ENCODE measurements around the gene MISP3.

The MISP3 gene

DNA sequence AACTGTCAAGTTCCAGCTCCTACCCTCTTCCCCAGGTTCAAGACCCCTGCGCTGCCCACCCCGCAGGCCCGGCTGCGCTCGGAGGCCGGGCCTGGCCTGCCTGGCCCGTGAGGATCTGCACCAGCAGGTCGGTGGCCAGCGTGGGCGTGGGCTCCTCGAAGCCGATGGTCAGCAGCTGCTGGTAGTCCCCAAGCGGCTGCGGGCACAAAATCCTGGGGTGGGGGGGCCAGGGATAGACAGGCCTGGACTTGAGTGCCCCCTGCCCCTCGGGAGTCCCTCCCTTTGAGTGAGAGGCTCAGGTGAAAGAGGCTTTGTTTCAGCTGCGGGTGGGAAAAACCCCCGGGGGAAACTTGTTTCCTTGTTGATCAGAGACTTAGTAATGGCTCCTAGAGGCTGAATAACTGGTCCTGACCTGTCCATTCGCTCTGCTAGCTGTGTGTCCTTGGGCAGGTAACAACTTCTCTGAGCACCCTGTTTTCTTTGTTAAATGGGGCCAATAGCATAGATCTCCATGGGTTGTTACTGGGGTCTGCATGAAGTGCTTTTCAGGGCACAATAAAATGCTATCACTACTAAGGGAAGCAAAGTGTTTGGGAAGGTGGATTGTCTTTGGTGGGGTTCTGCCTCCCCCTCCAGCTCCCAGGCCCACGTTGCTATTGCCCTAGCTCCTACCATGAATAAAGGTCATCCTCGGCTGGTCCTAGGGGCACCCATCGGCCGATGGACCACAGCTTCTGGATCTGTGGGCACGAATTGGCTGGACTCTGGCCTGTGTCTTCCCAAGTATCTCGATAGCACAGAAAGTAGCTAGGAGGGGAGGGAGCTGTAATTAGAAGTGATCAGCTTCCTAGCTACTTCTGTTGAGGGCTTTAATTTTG is 9.4 kb downstream of the MISP3 start:
- DNase-seq, result no peak

DNA sequence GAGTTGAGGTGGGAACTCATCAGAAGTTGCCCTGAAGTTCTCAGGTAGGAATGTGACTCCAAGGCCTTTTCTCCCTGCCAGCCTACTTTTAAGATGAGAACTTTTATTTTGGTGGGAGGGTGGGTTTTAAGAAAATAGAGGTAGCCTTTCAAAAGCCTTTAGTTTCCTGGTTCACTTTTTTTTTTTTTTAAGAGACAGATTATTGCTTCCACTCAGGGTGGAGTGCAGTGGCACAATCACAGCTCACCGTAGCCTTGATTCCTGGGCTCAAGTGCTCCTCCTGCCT is 10.0 kb downstream of the MISP3 start:
- no peak for DNase-seq

GRCh38 chr19:14085309-14085995 is 12.9 kb downstream of the MISP3 start, which contains the start of gene C19orf67:
Gene C19orf67, minus strand, starts transcription at chr19:14085783. Its CDS starts 156 bp downstream, at chr19:14085627.
- no peak for DNase-seq

DNA sequence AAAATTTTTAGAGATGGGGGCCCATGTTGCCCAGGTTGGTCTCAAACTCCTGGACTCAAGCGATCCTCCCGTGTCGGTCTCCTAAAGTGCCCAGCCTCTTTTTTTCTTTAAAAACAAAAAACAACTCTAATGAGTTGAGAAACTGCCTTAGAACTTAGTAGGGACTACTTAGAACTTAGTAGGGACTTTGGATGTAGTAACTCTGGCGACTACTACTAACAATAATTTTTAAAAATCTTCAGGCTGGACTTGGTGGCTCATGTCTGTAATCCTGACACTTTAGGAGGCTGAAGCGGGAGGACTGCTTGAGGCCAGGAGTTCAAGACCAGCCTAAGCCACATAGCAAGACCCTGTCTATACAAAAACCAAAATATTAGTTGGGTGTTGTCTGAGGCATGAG is 13.5 kb downstream of the MISP3 start:
- DNase-seq, result no peak

DNA sequence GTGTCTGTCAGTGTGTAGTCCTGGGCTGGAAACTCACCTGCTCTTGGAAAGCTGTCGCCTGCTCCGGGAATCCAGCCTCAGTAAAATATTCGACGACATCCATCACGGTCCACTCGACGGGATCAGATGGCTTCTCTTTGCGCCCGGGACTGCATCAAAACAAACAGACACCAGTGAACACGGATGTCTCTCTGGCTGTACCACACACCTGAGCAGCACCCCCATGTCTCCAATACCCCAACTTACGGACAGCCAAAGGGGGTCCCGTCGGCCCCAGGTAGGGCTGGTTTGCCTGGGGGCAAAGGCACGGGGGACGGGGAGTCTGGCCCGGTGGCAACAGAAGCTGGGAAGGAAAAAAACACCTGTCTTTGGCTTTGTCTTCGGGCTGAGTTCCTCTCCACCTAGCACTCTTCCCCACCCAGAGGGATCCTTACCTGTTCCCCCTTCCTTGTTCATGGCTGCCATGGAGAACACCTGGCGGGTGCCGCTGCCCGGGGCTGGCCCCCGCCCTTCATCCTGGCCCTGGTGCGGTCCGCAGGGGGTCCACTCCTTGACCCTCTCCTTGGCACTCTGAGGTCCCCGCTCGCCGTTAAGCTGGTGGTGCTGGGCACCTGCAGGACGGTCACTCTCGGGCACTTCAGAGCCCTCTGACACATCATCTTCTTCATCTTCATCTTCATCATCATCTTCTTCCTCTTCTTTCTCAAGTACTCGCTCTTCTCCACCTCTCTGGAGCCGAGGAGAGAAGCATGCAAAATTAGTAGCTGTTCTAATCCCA is 16.2 kb downstream of the MISP3 start:
- no peak for DNase-seq

DNA sequence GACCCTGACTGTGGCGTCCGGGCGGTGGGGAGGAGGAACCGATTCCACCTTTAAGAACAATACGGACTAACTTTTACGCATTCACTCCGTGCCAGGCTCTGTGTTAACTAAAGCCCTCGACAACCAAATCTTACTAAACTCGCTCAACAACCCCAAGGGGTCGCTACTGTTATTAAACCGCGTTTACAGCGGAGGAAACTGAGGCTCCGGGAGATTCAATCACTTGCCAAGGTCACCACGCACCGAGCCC is 16.8 kb downstream of the MISP3 start:
- no peak for DNase-seq

DNA sequence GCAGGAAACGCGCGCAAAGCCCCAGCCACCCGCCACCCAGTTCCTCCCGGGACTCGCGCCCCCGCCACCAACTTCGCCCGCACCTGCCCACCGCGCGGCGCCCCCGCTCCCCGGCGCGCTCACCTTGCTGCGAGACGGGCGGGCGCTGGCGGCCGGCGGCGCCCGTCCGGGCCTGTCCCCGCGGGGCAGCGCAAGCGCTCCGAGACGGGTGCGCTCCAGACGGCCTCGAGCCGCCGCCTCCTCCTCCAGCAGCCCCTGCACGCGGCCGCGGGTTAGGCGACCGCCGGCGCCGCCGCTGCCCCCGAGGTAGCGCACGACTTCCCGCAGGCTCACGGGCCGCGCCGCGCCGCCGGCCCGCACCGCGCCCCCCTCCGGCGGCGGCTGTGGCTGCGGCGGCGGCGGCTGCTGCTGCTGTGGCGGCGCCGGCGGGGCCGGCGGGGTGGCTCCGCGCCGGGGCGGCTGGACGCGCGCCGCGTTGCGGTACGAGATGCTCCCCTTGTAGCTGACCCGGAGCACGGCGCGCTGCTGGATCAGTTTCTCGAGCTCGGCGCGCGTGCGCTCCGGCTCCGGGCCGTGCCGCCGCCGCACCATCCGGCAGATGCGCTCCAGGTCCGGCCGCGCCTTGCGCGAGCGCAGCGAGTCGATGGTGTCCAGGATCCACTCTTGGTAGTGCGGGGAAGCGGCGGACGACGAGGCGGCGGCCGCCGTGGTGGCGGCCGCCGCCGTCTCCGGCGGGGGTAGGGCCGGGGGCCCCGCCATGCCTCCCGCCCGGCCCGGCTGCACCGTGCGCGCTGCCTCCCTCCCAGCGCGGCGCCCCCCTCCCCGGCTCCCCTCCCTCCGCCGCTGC is 17.3 kb downstream of the MISP3 start:
- DNase-seq, result no peak

DNA sequence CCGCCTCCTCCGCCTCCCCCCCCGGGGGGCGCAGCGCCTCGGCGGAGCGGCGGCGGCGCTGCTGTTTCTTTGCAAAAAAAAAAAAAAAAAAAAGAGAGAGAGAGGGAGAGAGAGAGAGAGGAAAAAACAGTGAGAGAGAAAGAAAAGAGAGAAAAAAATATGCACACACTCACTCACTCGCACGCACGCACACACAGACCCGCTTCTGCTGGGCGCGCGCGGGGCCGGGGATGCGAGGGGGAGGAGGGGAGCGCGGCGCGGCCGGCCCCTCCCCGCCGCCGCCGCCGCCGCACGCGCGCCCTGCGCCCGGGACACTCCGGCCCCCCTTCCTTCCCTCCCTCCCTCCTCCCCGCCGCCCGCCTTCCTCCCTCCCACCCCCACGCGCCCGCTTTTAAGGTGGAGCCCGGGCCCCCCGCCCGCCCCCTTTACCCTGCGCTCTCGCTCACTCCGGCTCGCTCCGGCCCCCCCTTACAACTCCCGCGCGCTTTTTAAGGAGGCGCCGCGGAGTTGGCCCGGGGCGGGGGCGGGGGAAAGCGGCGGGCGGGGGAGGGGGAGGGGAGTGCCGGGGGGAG is 18.0 kb downstream of the MISP3 start, which contains the start of gene SAMD1:
TSS of gene SAMD1 (minus strand) at position 243 of the 572 bp plus-strand sequence.
- DNase-seq, result peak; percentile 69

DNA sequence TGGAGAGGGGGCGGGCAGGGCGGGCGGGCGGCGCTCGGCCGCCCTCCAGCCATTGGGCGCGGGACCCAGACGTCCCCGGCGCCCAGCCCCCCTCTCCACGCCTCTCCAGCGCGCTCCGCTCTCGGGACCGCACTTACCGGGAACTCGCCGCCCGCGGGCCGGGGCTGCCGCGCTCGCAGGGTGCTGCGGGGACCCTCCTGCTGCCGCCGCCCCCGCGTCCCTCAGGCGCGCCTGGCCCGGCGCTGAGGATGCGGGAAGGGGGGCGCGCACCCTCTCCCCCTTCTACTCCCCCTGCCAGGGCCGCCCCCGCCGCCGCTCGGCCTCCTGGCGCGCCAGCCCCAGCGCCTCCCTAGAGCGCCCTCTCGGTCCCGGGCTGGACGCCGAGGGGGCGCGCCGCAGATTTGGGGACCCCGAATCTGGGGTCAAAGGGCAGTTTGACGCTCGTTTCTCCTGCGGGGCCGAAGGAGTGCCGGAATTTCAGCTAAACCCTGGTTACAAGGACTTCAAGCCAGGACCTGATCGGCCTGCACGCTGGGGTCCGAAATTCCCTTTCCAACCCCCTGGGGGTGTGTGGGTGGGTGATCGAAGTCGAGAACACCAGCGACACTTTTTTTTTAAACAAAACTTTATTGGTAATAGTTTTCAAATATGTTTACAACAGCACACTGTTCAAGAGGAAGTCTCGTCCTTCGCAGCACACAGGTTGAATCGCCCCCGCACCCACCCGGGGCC is 18.7 kb downstream of the MISP3 start:
- peak; percentile 65 for DNase-seq

GRCh38 chr19:14091813-14092462 is 19.4 kb downstream of the MISP3 start:
- no peak for DNase-seq

- no peak for DNase-seq
Measured at GRCh38 chr19:14093117-14093823, 20.7 kb downstream of the MISP3 start.

DNA sequence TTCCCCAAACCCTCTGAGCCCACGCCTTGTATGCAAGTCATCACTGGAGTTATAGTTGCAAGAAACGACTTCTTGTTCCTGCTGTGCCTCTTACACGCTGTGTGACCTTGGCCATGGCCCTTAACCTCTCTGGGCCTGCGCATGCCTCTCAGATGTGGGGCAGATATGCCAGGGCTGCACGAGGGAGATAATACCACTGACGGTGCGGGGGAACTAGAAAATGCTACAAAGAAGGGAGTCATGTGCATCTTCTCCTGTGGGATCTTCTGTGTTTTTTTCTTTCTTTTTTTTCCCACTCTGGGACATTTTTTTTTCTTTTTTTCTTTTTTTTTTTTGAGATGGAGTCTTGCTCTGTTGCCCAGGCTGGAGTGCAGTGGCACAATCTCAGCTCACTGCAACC is 22.3 kb downstream of the MISP3 start:
- DNase-seq, result no peak

DNA sequence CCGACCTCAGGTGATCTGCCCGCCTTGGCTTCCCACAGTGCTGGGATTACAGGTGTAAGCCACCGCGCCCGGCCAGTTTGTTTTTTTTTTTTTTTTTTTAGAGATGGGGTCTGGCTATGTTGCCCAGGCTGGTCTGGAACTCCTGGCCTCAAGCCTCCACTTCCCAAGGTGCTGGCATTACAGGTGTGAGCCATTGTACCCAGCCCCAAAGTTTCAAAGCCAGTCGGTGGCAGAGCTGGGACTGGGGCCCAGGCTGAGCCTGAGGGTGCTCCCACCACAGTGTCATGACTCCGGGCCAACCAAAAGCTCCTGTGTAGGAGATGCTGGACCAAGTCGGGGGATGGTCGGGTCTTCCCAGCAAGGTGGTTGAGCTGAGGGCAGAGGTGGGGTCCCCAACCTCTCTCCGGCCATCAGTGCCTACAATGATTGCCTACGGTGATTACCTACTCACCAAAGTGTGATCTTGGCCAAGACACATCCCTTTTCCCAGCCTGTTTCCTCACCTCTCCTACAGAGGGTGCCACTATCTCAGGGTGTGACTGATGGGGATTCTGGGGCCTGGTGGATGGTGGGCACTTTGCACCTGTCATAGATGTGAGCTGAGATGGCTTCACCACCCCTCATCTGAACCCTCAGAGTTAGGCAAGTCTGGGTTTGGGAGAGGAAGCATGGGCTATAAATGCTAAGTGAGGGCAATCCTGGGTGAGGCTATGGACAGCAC is 23.8 kb downstream of the MISP3 start:
- no peak for DNase-seq

DNA sequence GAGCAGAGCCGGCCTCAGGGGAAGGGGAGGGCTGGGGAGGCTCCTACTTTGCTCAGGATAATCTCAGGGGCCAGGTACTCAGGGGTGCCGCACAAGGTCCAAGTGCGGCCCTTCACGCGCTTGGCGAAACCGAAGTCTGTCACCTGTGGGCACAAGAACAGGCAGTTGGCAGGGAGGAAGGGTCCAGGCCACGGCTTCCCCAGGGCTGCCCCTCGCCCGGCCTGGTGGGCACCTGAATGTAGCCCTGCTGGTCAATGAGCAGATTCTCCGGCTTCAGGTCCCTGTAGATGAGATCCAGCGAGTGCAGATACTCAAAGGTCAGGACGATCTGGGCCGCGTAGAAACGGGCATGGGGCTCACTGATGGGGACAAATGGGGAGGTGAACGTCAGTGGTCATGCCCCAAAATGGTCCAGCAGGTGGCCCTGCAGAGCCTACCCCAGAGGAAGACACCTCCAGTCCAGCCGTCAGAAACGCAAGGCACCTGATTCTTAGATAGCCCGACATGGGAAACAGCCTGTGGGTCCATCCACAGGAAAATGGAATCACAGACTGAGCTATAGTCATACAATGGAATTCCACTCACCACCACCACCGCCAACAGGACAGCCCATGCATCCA is 25.1 kb downstream of the MISP3 start:
- DNase-seq, result no peak

- no peak for DNase-seq
Measured at GRCh38 chr19:14101003-14101545, 28.5 kb downstream of the MISP3 start.

GRCh38 chr19:14102102-14102696 is 29.6 kb downstream of the MISP3 start:
- no peak for DNase-seq

DNA sequence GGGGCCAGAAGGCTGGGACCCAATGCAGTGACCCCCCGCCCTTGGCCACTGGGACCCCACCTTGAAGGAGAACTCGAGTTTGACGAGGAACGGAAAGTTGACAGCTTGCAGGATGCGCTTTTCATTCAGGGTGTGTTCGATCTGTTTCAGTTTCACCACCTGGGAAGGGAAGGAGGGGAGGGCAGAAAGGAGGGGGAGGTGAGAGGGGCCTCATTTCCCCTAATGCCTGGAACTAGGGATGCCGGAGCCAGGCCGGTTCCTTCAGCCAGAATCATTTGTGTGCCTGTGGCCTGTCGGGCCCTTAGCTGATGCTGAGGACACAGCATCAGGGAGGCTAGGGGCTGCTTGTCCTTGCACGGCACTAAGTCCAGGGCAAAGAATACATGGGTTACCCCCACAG is 30.2 kb downstream of the MISP3 start:
- DNase-seq, result no peak

- DNase-seq, result no peak
Measured at GRCh38 chr19:14103310-14103709, 30.7 kb downstream of the MISP3 start.

DNA sequence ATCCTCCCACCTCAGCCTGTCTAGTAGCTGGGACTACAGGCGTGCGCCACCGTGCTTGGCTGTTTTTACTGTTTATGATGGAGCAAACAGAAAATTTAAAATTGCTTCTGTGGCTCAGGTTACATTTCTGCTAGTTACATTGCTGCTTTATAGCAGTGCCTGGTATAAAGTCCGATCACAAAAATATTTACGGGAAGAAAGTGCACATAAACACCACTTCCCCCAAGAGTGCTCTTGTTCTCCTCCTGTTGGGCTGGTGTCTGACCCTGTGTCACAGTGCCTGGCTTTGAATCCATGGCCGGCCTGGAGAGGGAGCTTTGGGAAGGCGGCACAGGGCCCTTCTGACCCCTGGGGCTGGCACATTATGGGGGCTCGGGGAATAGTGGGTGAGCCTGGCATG is 33.1 kb downstream of the MISP3 start:
- DNase-seq, result no peak
